Kidney tubule cell (primary cell): ENCODE data around the gene SLC22A31.

Experiments
- DNase-seq: peaks from one replicate; pipeline ENCODE4 v3.0.0-alpha.2; 2018; ENCODE audit warnings: low spot score

SLC22A31 gene

DNA sequence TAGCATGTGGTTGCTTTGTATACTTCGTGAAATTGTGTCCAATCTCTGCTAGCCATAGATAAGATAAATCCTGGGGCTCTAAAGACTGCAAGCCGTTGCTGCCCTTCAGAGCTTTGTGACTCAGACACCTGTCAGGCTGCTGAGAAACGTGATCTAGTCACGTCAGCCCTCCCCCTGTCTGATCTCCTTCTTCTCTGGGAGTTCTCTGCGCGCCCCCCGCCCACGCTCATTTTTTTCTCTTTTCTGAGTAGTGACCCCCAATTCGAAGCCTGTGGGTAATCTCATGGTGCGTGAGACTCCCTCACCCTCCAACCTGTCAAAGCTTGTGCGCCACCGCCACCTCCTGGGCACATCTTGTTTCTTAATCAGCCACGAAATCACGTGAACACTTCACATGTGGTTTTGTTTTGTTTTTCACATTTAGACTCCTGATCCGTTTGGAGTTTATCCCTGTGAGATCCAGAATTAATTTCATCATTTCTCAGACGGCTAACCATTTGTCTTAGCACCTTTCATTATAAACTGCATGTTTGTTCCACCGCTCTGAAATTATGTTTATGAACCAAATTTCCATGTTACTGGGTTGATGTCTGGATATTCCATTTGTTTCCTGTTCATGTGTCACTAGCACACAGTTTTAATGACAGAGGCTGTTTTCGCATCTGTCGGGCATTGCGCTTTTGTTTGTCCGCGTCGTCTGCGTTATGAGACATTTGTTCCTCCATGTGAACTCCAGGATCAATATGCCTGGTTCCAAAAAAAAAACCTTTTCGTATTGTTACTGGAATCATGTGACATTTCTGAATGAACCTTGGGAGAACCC is 16.2 kb upstream of the SLC22A31 start:
- DNase-seq, result peak; percentile 56

DNA sequence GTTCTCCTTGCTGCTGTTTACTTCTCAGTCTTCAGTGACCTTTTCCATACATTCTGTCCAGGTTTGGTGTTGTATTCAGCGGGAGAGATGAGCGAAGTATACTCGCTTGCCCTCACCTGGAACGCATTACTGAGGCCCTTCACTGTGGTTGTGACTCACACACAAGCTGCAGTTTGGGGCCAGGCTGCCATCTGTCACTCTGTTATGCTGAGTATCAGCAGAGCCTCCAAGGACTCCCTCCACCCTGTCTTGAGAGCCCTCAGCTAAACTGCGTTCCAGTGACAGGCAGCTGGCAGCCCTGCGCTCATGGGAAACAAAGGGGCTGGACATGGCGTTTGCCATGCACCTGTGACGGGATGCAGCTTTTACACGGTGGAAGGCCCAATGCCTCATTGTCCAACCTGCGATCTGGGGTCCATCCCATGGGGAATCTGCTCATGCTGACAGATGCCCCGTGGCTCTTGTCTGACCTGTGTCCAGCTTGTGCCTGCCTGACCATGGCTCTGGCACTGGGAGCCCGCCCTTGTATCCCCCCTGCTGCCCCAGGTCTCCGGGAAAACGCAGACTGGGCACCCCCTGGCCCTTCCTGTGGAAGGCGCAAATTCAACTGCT is 10.7 kb upstream of the SLC22A31 start:
- no peak for DNase-seq

DNA sequence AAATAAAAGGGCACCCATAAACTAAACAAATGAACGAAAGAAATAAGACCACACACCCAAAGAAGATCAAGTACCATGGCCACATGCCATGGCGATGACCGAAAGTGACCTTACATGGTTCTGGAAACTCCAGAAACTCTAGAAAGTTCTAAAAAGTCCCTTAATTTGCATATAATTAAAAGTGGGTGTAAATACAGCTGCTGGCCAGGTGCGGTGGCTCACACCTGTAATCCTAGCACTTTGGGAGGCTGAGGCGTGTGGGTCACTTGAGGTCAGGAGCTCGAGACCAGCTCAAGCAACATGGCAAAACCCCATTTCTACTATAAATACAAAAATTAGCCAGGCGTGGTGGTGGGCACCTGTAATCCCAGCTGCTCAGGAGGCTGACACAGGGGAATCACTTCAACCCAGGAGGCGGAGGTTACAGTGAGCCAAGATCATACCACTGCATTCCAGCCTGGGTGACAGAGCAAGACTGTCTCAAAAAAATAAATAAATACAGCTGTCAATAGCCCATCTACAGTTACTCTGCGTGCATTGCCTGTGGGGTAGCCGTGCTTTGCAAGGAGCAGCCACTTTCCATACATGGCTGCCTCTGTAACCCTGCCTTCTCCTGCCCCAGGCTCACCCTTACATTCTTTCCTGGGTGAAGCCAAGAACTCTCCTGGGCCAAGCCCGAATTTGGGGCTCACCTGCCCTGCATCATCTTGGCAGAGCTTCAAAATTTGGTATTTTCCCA is 10.0 kb upstream of the SLC22A31 start:
- DNase-seq, result no peak

DNA sequence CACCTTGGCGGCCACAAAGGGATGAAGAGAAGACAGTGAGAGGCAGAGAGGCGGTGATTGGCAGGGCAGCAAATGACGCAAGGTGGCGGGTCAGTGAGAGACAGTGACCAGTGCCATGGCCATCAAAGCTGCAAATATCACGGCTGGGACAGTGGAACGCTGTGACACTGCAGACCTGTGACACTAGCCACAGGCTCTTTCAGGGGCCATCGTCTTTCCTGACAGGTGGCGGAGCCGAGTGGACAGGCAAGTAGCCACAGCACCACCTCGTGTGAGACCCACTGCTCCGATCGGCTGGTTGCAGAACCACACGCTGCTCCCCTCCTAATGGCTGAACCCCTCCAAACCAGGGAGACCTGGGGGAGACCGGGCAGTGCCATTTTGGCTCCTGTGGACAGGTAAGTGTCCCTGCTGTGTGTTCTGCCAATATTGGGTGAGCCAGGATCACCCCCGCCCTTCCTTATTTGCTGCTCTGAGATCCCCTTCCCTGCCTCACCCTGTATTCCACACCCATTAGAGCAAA is 9.2 kb upstream of the SLC22A31 start:
- DNase-seq, result no peak

DNA sequence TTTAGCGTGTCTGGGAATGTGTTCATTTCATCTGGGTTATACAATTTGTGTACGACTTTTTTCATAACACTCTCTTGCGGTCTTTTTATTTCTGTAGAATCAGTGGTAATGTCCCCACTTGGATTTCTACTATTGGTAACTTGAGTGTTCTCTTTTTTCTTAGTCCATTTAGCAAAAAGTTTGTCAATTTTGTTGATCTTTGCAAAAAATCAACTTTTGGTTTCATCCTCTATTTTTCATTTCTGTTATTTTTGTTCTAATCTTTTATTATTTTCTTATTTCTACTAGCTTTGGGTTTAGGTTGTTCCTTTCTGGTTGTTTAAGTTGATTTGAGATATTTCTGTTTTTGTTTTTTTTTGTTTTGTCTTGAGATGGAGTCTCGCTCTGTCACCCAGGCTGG is 7.7 kb upstream of the SLC22A31 start:
- no peak for DNase-seq

DNA sequence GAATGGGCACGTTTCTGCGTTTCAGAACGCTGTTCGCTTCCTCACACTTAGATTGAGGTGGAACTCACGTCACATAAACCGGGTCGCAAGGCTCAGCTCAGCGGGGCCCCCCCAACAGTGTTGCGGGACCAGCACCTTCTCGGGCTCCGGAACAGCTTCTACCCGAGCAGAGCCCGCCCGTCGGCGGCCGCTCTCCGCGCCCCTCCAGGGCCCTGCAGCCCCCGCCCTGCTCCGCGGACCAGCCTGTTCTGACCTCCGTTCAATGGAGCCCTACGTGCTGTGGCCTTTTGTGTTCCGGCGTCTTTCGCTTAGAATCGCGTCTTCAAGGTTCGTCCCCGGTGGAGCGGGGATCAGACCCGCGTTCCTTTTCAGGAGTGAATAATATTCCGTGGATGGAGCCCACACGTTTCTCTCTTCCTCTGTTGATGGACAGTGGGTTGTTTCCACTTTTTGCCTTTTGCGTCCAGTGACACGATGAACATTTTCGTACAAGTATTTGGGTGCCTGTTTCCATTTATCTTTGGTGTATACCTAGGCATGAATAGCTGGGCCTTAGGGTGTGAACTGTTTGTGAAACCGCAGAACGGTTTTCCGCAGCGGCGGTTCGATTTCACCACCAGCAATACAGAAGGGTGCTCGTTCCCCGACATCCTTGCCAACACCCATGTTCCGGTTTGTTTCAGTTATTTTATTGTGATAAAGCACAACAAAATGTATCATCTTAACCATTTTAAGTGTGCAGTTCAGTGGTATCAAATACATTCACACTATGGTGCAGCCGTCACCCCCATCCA is 2.3 kb upstream of the SLC22A31 start:
- no peak for DNase-seq

DNA sequence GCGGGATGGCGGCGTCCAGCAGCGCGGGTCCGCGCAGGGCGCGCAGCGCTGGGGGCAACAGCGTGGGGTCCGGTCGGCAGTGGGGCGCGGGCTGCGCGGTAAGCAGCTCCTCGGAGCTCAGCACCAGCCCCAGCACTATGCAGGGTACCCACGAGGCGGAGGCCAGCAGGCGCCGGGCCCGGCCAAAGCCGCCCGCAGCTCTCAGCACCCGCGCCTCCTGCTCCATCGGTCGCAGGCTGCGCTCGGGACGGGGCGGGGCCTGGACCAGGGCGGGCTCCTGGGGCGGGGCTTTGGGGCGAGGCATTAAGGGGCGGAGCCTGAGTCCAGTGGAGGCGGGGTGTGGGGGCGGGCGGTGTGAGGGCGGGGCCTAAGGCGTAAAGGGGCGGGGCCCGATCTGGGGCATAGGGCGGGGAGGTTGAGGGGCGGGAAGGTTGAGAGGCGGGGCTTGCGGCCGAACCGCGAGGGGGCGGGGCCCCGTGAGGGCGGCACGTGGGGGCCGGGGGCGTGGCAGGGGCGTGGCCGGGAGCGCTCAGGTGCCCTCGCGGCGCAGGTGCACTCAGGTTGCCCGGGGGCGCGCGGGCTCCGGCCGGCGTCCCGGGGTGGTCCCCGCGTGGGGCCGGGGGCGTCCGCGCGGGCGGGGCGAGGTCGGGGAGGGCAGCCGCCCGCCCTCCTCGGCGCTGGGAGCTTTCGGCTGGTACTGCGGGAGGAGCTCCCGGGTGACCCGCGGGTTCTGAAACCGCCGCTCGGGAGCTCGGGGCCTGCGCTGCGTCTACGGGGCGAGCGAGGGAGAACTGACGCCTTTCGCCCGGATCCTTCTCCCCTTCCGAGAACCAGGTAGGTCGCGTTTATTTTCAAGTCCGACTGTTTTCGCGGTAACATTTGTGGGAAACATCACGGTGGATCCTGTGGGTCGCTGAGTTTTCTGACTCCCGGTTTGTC is 1.4 kb upstream of the SLC22A31 start:
- DNase-seq, result peak; percentile 78

DNA sequence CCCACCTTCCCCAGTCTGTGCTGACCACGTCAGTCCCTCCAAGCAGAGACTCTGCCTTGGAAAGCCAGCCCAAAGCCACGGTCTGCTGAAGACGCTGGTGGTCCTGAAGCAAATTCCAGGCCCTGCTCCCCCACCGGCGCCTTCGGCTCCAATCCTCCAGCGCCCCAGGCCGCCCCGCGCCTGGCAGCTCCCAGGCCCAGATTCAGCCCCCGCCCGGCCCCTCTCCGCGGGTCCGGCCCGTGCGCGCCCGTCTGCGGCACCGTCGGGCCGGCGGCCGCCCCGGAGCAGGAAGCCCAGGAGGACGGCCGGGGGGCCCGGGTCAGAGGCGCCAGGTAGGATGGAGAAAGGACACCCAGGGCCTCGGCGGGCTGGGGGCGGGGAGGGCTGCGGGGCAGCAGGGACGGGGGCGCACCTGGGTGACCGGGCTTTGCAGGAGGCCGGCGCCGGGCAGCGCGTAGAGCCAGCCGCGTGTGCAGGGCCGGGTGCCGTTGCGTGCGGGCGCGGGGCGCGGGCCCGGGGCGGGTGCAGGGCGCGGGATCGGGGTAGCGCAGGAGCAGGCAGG is 594 bp upstream of the SLC22A31 start:
- DNase-seq, result no peak

DNA sequence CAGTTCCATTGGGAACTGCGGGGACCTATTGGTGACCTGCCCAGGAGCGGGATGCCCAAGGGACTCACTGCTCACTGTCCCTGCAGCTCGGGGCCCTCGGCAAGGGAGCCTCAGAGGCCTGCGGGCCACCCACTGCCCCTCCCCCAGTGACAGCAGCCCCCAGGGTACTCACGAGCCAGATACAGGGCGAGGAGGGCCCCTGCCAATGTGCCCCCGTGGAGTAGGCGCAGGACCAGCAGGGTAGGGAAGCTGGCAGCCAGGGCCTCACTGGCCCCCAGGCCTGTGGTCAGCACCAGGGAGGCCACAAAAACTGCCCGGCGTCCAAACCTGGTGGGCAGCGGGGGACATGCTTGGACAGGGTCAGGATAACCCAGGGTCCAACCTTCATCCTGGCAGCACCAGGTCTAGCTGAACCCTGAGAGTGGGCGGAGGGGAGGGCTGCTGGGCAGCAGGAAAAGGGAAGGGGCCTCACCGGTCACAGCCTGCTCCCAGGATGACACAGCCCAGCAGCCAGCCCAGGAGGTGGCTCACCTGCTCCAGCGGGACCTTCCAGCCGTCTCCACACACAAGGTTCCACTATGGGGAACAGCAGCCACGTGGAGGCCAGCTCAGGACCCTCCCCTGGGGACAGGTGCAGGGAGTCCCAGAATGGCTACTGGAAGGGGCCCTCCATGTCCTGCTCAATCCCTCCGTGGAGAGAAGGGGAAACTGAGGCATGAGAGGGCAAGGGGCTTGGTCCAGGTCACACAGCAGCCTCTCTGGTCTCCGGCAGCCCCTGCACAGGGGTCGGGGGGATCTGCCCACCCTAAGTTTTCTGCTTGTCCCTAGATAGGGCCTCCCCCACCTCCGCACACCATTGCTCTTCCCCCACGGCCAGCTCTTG is 855 bp downstream of the SLC22A31 start:
- DNase-seq, result no peak

DNA sequence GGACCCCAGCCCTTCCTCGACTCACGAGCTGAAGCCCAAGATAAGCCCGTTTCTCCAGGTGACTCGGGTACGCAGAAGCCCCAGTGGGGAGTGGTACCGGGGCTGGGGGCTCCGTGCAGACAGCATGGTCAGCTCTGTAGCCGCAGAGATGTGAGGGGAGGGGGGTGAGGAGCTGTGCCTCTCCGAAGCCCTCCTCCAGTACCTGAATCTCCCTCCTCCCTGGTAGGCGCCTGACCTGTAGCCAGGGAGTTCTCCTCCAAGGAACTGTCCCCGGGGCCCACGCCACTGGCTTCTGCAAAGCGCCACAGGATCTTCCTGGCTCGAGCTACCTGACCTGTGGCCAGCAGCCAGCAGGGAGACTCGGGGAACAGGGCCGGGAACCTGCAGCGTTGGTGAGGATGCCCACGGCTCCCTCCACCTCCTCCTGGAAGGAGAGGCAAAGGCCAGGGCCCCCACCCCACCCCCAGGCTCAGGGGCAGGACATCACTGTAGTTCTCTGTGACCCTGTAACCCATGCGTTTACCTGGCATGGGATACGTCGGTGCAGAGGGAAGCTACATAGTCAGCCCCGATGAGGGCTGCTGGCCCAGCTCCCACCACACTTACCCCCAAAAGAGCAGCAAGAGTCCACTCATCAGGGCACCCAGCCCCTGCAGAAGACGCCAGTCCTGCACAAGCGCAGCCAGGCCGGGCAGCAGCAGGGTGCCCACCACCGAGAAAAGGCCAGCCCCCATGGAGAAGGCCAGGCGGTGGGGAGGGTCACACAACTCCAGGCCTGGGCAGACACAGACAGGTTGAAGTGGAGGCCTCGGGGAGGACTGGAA is 1.7 kb downstream of the SLC22A31 start:
- no peak for DNase-seq

DNA sequence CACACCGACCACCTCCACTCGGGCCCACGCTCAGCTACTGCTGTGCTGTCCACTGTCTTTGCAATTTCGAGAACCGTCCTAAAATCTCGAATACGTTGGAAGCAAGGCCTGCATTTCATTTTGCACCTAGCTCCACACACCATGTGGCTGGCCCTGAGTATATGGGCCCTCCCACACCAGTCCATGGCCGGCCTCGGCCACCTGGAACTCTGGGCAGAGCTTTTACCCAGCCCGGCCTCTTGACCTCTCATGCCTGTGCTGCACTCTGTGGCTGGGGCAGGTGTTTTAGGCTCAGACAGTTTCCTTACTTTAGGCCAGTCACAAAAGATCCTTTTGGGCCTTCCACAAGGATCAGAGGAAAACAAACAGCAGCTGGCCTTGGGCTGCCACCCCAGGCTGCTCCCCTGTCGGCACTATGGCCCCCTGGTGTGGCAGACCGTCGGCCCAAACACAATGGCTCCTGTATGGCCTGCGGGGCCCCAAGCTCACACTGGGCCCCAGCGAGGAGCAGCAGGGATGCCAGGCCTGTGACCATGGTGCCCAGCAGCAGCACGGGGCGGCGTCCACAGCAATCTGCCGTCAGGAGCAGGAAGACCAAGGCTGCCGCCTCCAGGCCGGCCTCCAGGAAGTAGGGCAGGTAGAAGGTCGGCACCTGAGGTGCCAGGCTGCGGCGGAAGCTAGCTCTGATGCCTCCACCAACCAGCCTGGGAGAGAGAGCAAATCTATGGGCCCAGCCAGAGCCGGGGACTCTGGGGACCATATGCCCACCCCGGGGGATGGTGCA is 2.5 kb downstream of the SLC22A31 start:
- no peak for DNase-seq

DNA sequence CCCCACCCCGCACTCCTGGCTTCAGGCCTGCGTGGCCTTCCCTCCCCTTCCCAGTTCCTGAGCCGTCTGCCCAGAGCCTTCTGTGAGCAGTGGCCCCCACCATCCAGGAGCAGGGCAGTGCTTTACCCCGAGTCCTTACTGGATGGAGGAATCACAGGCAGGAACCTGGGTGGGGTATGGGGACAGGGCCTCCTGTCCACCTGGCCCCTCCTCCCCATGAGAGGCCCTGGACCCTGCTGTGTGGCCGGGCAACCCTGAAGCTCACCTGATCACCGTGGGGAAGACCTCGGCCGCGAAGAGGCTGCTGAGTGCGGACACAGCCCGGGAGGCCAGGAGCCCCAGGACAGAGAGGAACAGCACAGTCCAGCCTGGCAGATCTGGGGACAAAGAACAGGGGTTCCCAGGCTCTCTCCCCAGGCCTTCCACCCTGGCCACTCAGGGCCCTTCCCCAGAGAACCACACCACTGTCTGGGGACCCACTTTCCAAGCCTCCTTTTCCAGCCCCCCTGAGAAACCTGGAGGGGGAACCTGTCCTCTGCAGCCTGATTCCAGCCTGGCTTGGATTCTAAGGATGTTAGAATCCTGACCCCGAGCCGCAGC is 3.2 kb downstream of the SLC22A31 start:
- DNase-seq, result no peak

DNA sequence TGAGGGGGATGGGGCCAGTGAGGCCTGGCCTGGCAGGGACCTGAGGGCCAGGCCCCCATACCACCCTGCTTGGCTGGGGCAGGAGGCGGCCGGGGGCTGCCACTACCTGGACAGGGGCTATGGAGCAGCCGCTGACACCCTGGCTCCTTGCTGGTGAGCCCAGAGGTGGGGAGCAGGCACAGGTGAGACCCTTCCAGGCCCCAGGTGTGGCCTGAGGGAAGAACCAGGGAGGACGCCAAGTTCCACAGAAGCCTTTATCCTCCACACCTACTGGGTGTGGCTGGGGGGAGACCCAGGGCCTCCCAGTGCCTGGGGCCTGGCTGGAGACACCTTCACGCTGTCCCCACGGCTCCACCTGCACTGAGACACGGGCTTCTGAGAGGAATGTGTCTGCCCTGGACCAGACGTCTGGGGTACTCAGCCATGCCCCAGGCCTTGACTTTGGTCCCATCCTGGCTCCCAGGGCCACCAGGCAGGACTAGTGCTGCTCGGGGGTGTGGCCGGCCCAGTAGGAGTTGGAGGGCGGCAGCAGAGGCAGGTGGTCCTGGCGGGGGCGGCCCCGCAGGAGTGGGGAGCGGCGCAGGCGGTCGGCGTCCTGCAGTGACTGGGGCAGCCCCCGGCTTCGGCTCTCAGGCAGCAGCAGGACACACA is 4.7 kb downstream of the SLC22A31 start:
- DNase-seq, result no peak

DNA sequence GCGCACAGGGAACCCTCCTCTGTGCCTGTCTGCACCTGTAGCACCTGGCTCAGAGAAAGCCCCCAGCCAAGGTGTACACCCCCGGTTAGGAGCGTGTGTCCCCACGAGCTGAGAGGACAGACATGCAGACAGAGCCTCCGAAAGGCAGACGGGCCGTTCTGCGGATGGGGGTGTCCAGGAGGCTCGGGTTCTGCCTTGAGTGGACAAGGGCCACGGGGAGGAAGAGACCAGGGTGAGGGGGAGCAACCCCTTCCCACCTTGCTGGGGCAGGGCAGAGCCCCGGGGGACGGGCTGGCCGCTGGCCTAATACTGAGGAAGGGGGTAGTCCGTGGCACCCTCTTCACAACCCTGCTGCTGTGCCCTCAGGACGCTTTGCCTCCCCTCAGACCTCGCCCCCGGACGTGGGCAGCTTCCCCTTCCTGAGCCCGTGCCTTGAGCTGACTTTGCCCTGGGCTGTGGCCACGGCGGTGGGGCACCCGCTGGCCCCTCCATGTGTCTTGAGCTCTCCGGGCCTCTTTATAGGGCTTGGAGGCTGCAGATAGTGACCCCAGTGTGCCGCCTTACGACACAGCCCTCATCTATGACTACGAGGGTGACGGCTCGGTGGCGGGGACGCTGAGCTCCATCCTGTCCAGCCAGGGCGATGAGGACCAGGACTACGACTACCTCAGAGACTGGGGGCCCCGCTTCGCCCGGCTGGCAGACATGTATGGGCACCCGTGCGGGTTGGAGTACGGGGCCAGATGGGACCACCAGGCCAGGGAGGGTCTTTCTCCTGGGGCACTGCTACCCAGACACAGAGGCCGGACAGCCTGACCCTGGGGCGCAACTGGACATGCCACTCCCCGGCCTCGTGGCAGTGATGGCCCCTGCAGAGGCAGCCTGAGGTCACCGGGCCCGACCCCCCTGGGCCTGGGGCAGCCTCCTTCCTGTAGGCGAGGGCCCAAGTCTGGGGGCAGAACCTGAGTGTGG is 5.7 kb downstream of the SLC22A31 start:
- no peak for DNase-seq

DNA sequence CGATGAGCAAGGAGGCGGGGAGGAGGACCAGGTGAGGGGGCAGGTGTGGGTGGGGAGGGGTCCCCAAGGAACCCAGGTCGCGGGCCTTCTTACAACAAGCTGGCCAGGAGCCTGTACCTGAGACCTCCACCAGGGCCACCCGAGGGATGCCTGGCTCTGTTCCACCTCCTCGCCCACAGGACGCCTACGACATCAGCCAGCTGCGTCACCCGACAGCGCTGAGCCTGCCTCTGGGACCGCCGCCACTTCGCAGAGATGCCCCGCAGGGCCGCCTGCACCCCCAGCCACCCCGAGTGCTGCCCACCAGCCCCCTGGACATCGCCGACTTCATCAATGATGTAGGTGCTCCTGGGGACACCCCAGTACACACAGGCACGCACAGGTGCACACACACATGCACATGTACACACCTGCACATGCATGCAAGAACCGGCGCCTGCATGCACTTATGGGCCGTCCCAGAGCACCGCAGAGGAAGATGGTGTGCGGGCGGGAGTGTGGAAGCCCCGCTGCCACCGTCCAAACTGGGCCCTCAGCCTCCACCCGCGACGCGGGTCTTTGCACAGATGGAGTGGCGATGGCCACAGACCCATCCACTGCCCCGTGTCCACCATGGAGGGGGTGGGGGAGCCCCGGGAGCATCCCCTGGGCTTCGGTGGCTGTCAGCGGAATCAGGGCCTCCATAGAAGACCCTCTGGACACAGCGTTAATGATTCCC is 6.6 kb downstream of the SLC22A31 start:
- DNase-seq, result no peak
